Activated T-cell treated with anti-CD3 and anti-CD28 coated beads, Interleukin-2, amount 50 U/mL, for 72 hours (primary cell): Measurements from ENCODE around the gene PIK3IP1. TPM values are rescaled to one million over a fixed set of nuclear protein-coding genes. Genes with fewer than 3 reads are reported as not detected.
"Not testable (repeated sequence)": the region's sequence is repeated elsewhere in the genome, so short reads cannot be mapped to it uniquely, and the experiment has no call there.

ENCODE experiments used
- ATAC-seq, 2 donors: fragments of 150-1000 bp; cut with Tn5 transposase; replicated peaks in 1 of 2; 2 replicates each; pipeline ENCODE4 v1.10.0; 2021; ENCODE audit warnings: moderate library complexity in 2 of 2, mild to moderate bottlenecking in 1 of 2
- DNase-seq, 2 donors: peaks; one replicate each; pipeline ENCODE4 v3.0.0; 2021 to 2022; ENCODE audit warnings: mixed read lengths in 1 of 2
- H3K27ac Mint-ChIP-seq: one replicate; pipeline ENCODE4 v1.8.0; 2022; ENCODE audit warnings: mild to moderate bottlenecking, moderate library complexity, mixed read lengths
- H3K27me3 Mint-ChIP-seq: one replicate; pipeline ENCODE4 v1.8.0; 2022; ENCODE audit warnings: low read depth, mixed read lengths
- H3K36me3 Mint-ChIP-seq, 2 donors: one replicate each; pipeline ENCODE4 v1.8.0; 2022; ENCODE audit warnings: mixed read lengths in 2 of 2, mild to moderate bottlenecking in 1 of 2; ENCODE audit not compliant: insufficient read depth in 2 of 2
- H3K4me1 Mint-ChIP-seq: one replicate; pipeline ENCODE4 v1.8.0; 2022; ENCODE audit warnings: low read depth, mixed read lengths
- H3K4me3 Mint-ChIP-seq, 2 donors: one replicate each; pipeline ENCODE4 v1.8.0; 2022; ENCODE audit warnings: mild to moderate bottlenecking in 2 of 2, mixed read lengths in 2 of 2, moderate library complexity in 2 of 2
- H3K9me3 Mint-ChIP-seq, 2 donors: one replicate each; pipeline ENCODE4 v1.8.0; 2022; ENCODE audit warnings: mixed read lengths in 2 of 2
- total RNA-seq, 2 donors: library from RNA; stranded (reverse); gene quantifications; one replicate each; pipeline ENCODE4 v1.2.3, GENCODE V29; 2022

The PIK3IP1 gene
- total RNA-seq, 2 donors from 2014 or later, result 34.1 to 39.5 TPM

- Mint-ChIP-seq H3K4me3 (no peak overlapping the region), H3K27me3 (no peaks in the 10 kb centered on the region), H3K4me1 (peaks cover 32% of the 10 kb centered on the region), H3K27ac (no peak overlapping the region), H3K9me3 (no peaks in the 10 kb centered on the region), H3K36me3 (peaks cover 7 to 17% of the 10 kb centered on the region in 2 donors)
- ATAC-seq (no peak), DNase-seq (no peak)
Measured at GRCh38 chr22:31328544-31328960, 36.3 kb upstream of the PIK3IP1 start.

- no peak for DNase-seq
- no peak for ATAC-seq
- H3K27ac Mint-ChIP-seq, result no peak overlapping the region
- H3K4me1 Mint-ChIP-seq, result peaks cover 38% of the 10 kb centered on the region
- H3K4me3 Mint-ChIP-seq, result no peak overlapping the region
- H3K9me3 Mint-ChIP-seq, result no peaks in the 10 kb centered on the region
- H3K36me3 Mint-ChIP-seq, result peaks cover 7 to 16% of the 10 kb centered on the region in 2 donors
- H3K27me3 Mint-ChIP-seq, result no peaks in the 10 kb centered on the region
Measured at GRCh38 chr22:31327806-31328543, 35.7 kb upstream of the PIK3IP1 start.

- Mint-ChIP-seq H3K4me3 (no peak overlapping the region), H3K27ac (no peak overlapping the region), H3K36me3 (peaks cover 2 to 12% of the 10 kb centered on the region in 2 donors), H3K4me1 (peaks cover 41% of the 10 kb centered on the region), H3K27me3 (no peaks in the 10 kb centered on the region), H3K9me3 (no peaks in the 10 kb centered on the region)
- no peak for DNase-seq
- no peak for ATAC-seq
Measured at GRCh38 chr22:31326877-31327276, 34.6 kb upstream of the PIK3IP1 start.

- no peaks in the 10 kb centered on the region for H3K9me3 Mint-ChIP-seq
- ATAC-seq, result no peak
- DNase-seq, result no peak
- H3K27me3 Mint-ChIP-seq, result no peaks in the 10 kb centered on the region
- H3K4me1 Mint-ChIP-seq, result peaks cover 23% of the 10 kb centered on the region
- H3K27ac Mint-ChIP-seq, result peak overlapping the region; percentile 14
- no peak overlapping the region for H3K4me3 Mint-ChIP-seq
- H3K36me3 Mint-ChIP-seq, result peaks cover 2 to 7% of the 10 kb centered on the region in 2 donors
Measured at GRCh38 chr22:31323578-31324550, 31.6 kb upstream of the PIK3IP1 start.

GRCh38 chr22:31321421-31321820 lies 29.1 kb upstream of the PIK3IP1 start:
- no peak for ATAC-seq

GRCh38 chr22:31314220-31314619 lies 21.9 kb upstream of the PIK3IP1 start:
- not testable (repeated sequence) for DNase-seq, H3K27ac Mint-ChIP-seq, H3K4me1 Mint-ChIP-seq, H3K4me3 Mint-ChIP-seq, H3K36me3 Mint-ChIP-seq, ATAC-seq, H3K9me3 Mint-ChIP-seq, H3K27me3 Mint-ChIP-seq

More at GRCh38 chr22:31321421-31321820, 29.1 kb upstream of the PIK3IP1 start:
- no peaks in the 10 kb centered on the region for H3K27me3 Mint-ChIP-seq
- DNase-seq, result no peak
- H3K27ac Mint-ChIP-seq, result no peak overlapping the region
- H3K9me3 Mint-ChIP-seq, result no peaks in the 10 kb centered on the region
- H3K36me3 Mint-ChIP-seq, result peaks cover 0 to 2% of the 10 kb centered on the region in 2 donors
- no peak overlapping the region for H3K4me3 Mint-ChIP-seq
- peaks cover 22% of the 10 kb centered on the region for H3K4me1 Mint-ChIP-seq

- DNase-seq (peak; percentile 65 to 73), ATAC-seq (peak; percentile 58 to 68)
- Mint-ChIP-seq H3K27me3 (no peaks in the 10 kb centered on the region), H3K9me3 (peaks cover 4 to 6% of the 10 kb centered on the region in 2 donors), H3K36me3 (peaks cover 5 to 8% of the 10 kb centered on the region in 2 donors), H3K4me1 (peaks cover 15% of the 10 kb centered on the region), H3K4me3 (no peak overlapping the region), H3K27ac (no peak overlapping the region)
Measured at GRCh38 chr22:31313366-31314147, 21.3 kb upstream of the PIK3IP1 start.

GRCh38 chr22:31308181-31308580 lies 15.9 kb upstream of the PIK3IP1 start:
- no peaks in the 10 kb centered on the region for H3K36me3 Mint-ChIP-seq
- H3K4me3 Mint-ChIP-seq, result peak overlapping the region in 1 of 2 donors; percentile 62
- no peaks in the 10 kb centered on the region for H3K27me3 Mint-ChIP-seq
- ATAC-seq, result no peak
- H3K27ac Mint-ChIP-seq, result peak overlapping the region; percentile 94
- no peak for DNase-seq
- H3K9me3 Mint-ChIP-seq, result no peaks in the 10 kb centered on the region
- H3K4me1 Mint-ChIP-seq, result peaks cover 37% of the 10 kb centered on the region

GRCh38 chr22:31305194-31305593 lies 12.9 kb upstream of the PIK3IP1 start:
- H3K27ac Mint-ChIP-seq, result no peak overlapping the region
- DNase-seq (no peak), ATAC-seq (no peak)
- no peaks in the 10 kb centered on the region for H3K36me3 Mint-ChIP-seq
- no peak overlapping the region for H3K4me3 Mint-ChIP-seq
- H3K9me3 Mint-ChIP-seq, result no peaks in the 10 kb centered on the region
- H3K27me3 Mint-ChIP-seq, result no peaks in the 10 kb centered on the region
- peaks cover 41% of the 10 kb centered on the region for H3K4me1 Mint-ChIP-seq

- Mint-ChIP-seq H3K4me1 (peaks cover 25% of the 10 kb centered on the region), H3K27ac (no peak overlapping the region), H3K27me3 (no peaks in the 10 kb centered on the region), H3K9me3 (no peaks in the 10 kb centered on the region), H3K36me3 (no peaks in the 10 kb centered on the region), H3K4me3 (peak overlapping the region in 1 of 2 donors; percentile 13)
- DNase-seq (no peak), ATAC-seq (peak in 1 of 2 donors; percentile 13)
Measured at GRCh38 chr22:31302537-31302936, 10.2 kb upstream of the PIK3IP1 start.

- Mint-ChIP-seq H3K4me3 (no peak overlapping the region), H3K27me3 (no peaks in the 10 kb centered on the region), H3K4me1 (peaks cover 20% of the 10 kb centered on the region), H3K36me3 (no peaks in the 10 kb centered on the region), H3K9me3 (no peaks in the 10 kb centered on the region), H3K27ac (no peak overlapping the region)
- DNase-seq (no peak), ATAC-seq (no peak)
Measured at GRCh38 chr22:31302006-31302405, 9.7 kb upstream of the PIK3IP1 start.

- Mint-ChIP-seq H3K9me3 (no peaks in the 10 kb centered on the region), H3K36me3 (no peaks in the 10 kb centered on the region), H3K4me3 (no peak overlapping the region), H3K27ac (no peak overlapping the region), H3K27me3 (no peaks in the 10 kb centered on the region), H3K4me1 (peaks cover 20% of the 10 kb centered on the region)
- DNase-seq (no peak), ATAC-seq (no peak)
Measured at GRCh38 chr22:31300896-31301295, 8.6 kb upstream of the PIK3IP1 start.
